Measurements from ENCODE around the gene GPR183.

DNA sequence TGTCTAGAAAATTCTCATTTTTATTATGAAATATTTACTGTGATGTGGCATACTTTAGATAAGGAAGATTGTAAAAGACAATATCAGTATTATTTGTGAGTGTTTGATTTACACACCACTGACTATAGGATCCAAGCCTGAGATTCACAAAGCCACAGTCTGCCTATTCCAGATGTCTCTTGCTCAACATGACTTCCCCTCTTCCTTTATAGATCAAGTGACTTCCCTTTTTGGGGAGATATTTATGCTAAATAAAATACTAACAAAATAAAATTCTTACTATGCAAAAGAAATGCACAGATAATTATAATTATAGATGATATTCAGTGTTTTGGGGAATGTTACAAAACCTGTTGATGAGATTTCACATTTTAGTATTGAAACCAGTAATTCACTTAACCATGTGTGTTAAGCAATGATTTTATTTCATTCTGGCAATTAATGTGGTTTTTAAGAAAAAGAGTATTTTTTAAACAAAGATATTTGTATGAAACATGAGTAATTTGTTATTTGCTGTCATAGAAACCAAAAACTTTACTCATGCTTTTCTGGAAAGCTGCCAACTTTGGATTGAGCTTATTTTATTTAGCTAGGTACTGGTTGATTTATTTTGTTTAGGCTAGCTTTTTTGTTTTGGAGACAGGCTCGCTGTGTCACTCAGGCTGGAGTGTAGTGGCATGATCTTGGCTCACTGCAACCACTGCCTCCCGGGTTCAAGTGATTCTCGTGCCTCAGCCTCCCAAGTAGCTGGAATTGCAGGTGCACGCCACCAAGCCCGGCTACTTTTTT lies 13.7 kb upstream of the GPR183 start:
- TF ChIP-seq GATA2 (IDR thresholded peaks at IDR 0.05; ENCODE audit: low read depth, low read length) (no peak), GATA3 (IDR thresholded peaks at IDR 0.05; ENCODE audit: low read depth, low read length) (no peak)
